ENCODE measurements around the gene SASH1.

DNA sequence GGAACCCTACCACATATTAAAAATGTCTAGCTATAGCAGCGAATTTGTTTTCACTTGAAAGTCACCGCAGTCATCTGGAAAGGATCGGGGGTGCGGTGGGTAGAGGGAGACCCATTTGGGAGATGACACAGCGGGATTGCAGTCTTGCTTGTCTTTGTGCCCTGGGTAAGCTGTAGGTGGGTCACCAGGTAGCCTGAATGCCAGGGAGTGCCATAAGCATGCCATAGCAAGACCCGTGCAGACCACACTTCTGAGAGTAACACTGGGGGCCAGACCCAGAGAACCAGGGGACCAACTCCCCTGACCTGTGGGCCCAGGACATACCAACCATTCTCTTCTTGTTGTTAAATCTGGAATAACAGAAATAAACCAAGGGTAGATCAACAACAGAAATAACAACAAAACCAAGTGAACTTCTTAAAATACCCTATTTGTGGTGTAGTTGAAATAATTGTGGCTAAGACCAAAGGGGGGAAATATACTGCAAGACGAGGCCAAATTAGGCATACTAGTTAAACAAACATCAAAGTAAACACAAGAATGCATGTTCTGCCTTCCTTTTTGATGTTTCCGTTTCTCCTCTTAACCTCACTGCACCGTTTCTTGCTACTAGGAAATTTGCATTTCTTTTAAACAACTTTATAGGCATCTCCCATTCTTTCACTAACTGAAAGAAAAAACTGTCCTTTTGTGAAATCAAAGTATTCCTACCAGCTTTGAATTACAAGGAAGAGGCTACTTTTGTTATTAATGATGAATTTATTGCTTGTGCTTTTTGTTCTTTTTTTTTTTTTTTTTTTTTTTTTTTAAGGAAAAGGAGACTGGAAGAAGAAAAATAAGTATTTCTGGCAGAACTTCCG lies 128.2 kb downstream of the SASH1 start:
- no peak for TF ChIP-seq SUZ12 (IDR thresholded peaks at IDR 0.05; ENCODE audit: extremely low read depth, insufficient read depth, insufficient read length)
- no peak for TF ChIP-seq YY1 (IDR thresholded peaks at IDR 0.05; ENCODE audit: insufficient read depth, insufficient read length)
